K562 (cell line): ENCODE data around the gene TCF12. TPM values are rescaled to one million over a fixed set of nuclear protein-coding genes. Genes with fewer than 3 reads are reported as not detected.

ENCODE experiments used
- ATAC-seq: fragments of 200-7000 bp; cut with Tn5 transposase; 3 replicates; pipeline ENCODE4 v1.9.1; 2020; ENCODE audit warnings: moderate library complexity
- BruUV-seq: library from RNA; stranded (reverse); fragments of 400-500 nt; replicated peaks from 2 replicates; lab custom pipeline; 2021; lab: Mats Ljungman, UMichigan
- CTCF ChIA-PET: fragments of 300-600 bp; formaldehyde crosslinking; extraction: SDS; loops from one replicate; lab custom pipeline; 2021; ENCODE audit warnings: low intra/inter-chr PET ratio; lab: Yijun Ruan, JAX
- POLR2A ChIA-PET: fragments of 300-600, 350-650 bp; sonication (Branson Sonifier 250); formaldehyde crosslinking; extraction: SDS; loops from one replicate; lab custom pipeline; 2021; ENCODE audit warnings: antibody characterized with exemption, inconsistent platforms; lab: Yijun Ruan, JAX
- DNase-seq, 4 experiments: peaks; one replicate each; pipeline versions ENCODE4 v3.0.0 to v3.0.0-alpha.2; 2011 to 2018; ENCODE audit warnings: low spot score in 3 of 4, mixed read lengths in 3 of 4; ENCODE audit errors: extremely low read depth in 1 of 4
- FAIRE-seq: peaks from 2 replicates; lab custom pipeline; 2011; peaks lifted over from hg19 to GRCh38; lab: Jason Lieb, UNC
- H2AFZ ChIP-seq: 2 replicates; pipeline ENCODE4 v1.6.0; 2011; ENCODE audit warnings: low read depth, low read length, control low read depth, inconsistent platforms
- H3K27ac ChIP-seq: fragments of 200-600 bp; 3 replicates; pipeline ENCODE4 v1.8.0; 2011; ENCODE audit warnings: low read depth, mild to moderate bottlenecking, control low read depth, inconsistent platforms, low read length, moderate library complexity, mixed read lengths; ENCODE audit errors: extremely low read depth
- H3K27me3 ChIP-seq, 2 experiments: fragments of 300-600 bp in 1 of 2; 2 replicates in 1 of 2; 3 replicates in 1 of 2; pipeline versions ENCODE4 v1.6.0 to v1.8.0; 2011; ENCODE audit warnings: inconsistent platforms in 2 of 2, low read length in 2 of 2, mild to moderate bottlenecking in 1 of 2, mixed read lengths in 1 of 2, moderate library complexity in 1 of 2; ENCODE audit not compliant: control insufficient read depth in 2 of 2, insufficient read depth in 2 of 2
- H3K36me3 ChIP-seq: fragments of 300-600 bp; 3 replicates; pipeline ENCODE4 v1.8.0; 2011; ENCODE audit warnings: mild to moderate bottlenecking, low read length, inconsistent platforms; ENCODE audit not compliant: control insufficient read depth, insufficient read depth
- H3K4me1 ChIP-seq, 2 experiments: fragments of 200-600 bp in 1 of 2; replicated peaks in 1 of 2; 2 replicates in 1 of 2; 3 replicates in 1 of 2; pipeline versions ENCODE4 v1.5.1 to v1.8.0; 2011; ENCODE audit warnings: inconsistent platforms in 2 of 2, low read length in 2 of 2, mild to moderate bottlenecking in 1 of 2, mixed read lengths in 1 of 2, moderate library complexity in 1 of 2; ENCODE audit not compliant: control insufficient read depth in 2 of 2, insufficient read depth in 2 of 2
- H3K4me2 ChIP-seq: 2 replicates; pipeline ENCODE4 v1.6.1; 2011; ENCODE audit warnings: low read length, control low read depth, inconsistent platforms, mixed read lengths; ENCODE audit not compliant: insufficient read depth
- H3K4me3 ChIP-seq: fragments of 200-600 bp; sonication (generic), shearing (Covaris generic); 2 replicates; pipeline ENCODE4 v1.5.1; 2016; ENCODE audit warnings: control low read depth, inconsistent platforms
- H3K79me2 ChIP-seq: fragments of 200-600 bp; 3 replicates; pipeline ENCODE4 v1.8.0; 2011; ENCODE audit warnings: low read length, inconsistent platforms; ENCODE audit not compliant: control insufficient read depth, insufficient read depth
- H3K9ac ChIP-seq, 2 experiments: 2 replicates each; pipeline versions ENCODE4 v1.6.0 to v1.6.1; 2011; ENCODE audit warnings: low read depth in 2 of 2, low read length in 2 of 2, control low read depth in 1 of 2, inconsistent platforms in 1 of 2, mild to moderate bottlenecking in 1 of 2, mixed read lengths in 1 of 2; ENCODE audit not compliant: insufficient read depth in 1 of 2
- H3K9me1 ChIP-seq: one replicate; pipeline ENCODE4 v1.6.0; 2011; ENCODE audit warnings: inconsistent platforms, mild to moderate bottlenecking, low read length, moderate library complexity; ENCODE audit not compliant: control insufficient read depth, insufficient read depth
- H3K9me3 ChIP-seq: replicated peaks from 2 replicates; pipeline ENCODE4 v1.5.1; 2011; ENCODE audit warnings: low read depth, low read length, inconsistent platforms; ENCODE audit not compliant: control insufficient read depth, insufficient read depth
- H4K20me1 ChIP-seq: replicated peaks from 2 replicates; pipeline ENCODE4 v1.6.1; 2011; ENCODE audit warnings: low read length, inconsistent platforms, mixed read lengths; ENCODE audit not compliant: control insufficient read depth, insufficient read depth
- CAMTA2 ChIP-seq: fragments of 250-450 bp; sonication (Bioruptor Pico); conservative IDR thresholded peaks from 2 replicates; pipeline ENCODE4 v1.5.1; 2022
- ILF3 ChIP-seq: fragments of 450-650 bp; IDR thresholded peaks from 2 replicates; pipeline ENCODE4 v1.6.1; 2018; ENCODE audit warnings: antibody characterized with exemption, mild to moderate bottlenecking, moderate library complexity, borderline replicate concordance
- JUND ChIP-seq, 2 experiments: IDR thresholded peaks; 2 replicates in 1 of 2; 3 replicates in 1 of 2; pipeline ENCODE4 v1.6.1; 2011; ENCODE audit warnings: borderline replicate concordance in 2 of 2, low read depth in 2 of 2, low read length in 2 of 2, improper control_type of control experiment in 1 of 2, missing biosample characterization in 1 of 2, missing genetic modification characterization in 1 of 2, missing genetic modification reagents in 1 of 2
- MITF ChIP-seq: IDR thresholded peaks from 2 replicates; pipeline ENCODE4 v1.6.1; 2014; ENCODE audit warnings: antibody characterized with exemption
- NBN ChIP-seq: fragments of 450-650 bp; IDR thresholded peaks from 2 replicates; pipeline ENCODE4 v1.6.1; 2016; ENCODE audit warnings: low read depth, mild to moderate bottlenecking
- NFYB ChIP-seq: IDR thresholded peaks from 2 replicates; pipeline ENCODE4 v1.6.1; 2011; ENCODE audit warnings: mild to moderate bottlenecking, moderate library complexity; ENCODE audit not compliant: insufficient read length; ENCODE audit errors: extremely low read depth
- POLR2B ChIP-seq: fragments of 450-650 bp; IDR thresholded peaks from 2 replicates; pipeline ENCODE4 v1.6.1; 2018; ENCODE audit warnings: low read depth; ENCODE audit not compliant: partially characterized antibody
- TBL1XR1 ChIP-seq, 2 experiments: IDR thresholded peaks; 2 replicates each; pipeline ENCODE4 v1.6.1; 2012; ENCODE audit warnings: improper control_type of control experiment in 2 of 2, low read length in 2 of 2, mild to moderate bottlenecking in 1 of 2
- TFE3 ChIP-seq: fragments of 450-650 bp; formaldehyde crosslinking; IDR thresholded peaks from 2 replicates; pipeline ENCODE4 v1.4.0; 2020; ENCODE audit warnings: mild to moderate bottlenecking, mixed read lengths
- THRAP3 ChIP-seq: fragments of 450-650 bp; IDR thresholded peaks from 2 replicates; pipeline ENCODE4 v1.6.1; 2016; ENCODE audit warnings: mild to moderate bottlenecking, inconsistent platforms, borderline replicate concordance
- ZNF395 ChIP-seq: fragments of 200-800 bp; sonication (Bioruptor generic); IDR thresholded peaks from 2 replicates; pipeline ENCODE4 v1.6.1; 2017; ENCODE audit warnings: missing genetic modification characterization, missing compliant biosample characterization
- ZNF57 ChIP-seq: fragments of 450-650 bp; formaldehyde crosslinking; IDR thresholded peaks from 2 replicates; pipeline ENCODE4 v1.4.0; 2020; ENCODE audit warnings: mild to moderate bottlenecking, moderate library complexity
- WGBS: fragments of 100-300 bp; shearing (Covaris generic); methylation state at CpG from one replicate; pipeline ENCODE4 v1.1.6; 2016; ENCODE audit warnings: low coverage, mixed read lengths; ENCODE audit not compliant: insufficient coverage; ENCODE audit errors: missing lambda C conversion rate; 5-methylcytosine and 5-hydroxymethylcytosine counted together
- in situ Hi-C: fragments of 300-500 bp; cut with MboI; formaldehyde crosslinking; loops from 4 replicates; pipeline ENCODE4 v1.15.0; 2018; ENCODE audit warnings: inconsistent platforms, mixed read lengths
- intact Hi-C: fragments of 100-400 bp; cut with micrococcal nuclease; formaldehyde crosslinking; loops from 2 replicates; pipeline ENCODE4 v1.14.2; 2022
- polyA plus RNA-seq, 8 experiments: library from polyadenylated mRNA; depleted of rRNA in 4 of 8; stranded (reverse) in 5 of 8; unstranded in 3 of 8; fragments of >200 nt; fragmentation: Nextera tagmentation in 2 of 8; fragmentation: Illumina TruSeq in 1 of 8; extraction: Ambion mirVana in 2 of 8; extraction: Trizol in 1 of 8; gene quantifications; 2 replicates each; pipeline versions ENCODE4 v1.2.1 to v1.2.3, GENCODE V29; 2011 to 2014; ENCODE audit warnings: inconsistent platforms in 1 of 8, missing spikeins in 1 of 8
- total RNA-seq, 7 experiments: library from RNA; depleted of rRNA in 6 of 7; stranded (reverse); fragments of >200 nt in 6 of 7; fragmentation: Illumina TruSeq in 2 of 7; extraction: Trizol in 2 of 7; gene quantifications; 2 replicates each; pipeline versions ENCODE4 v1.2.1 to v1.2.3, GENCODE V29; 2011 to 2021; ENCODE audit warnings: low replicate concordance in 1 of 7

TCF12 gene
- total and polyA plus RNA-seq, 9 of the 15 experiments (the other 6 are each of a cell fraction or from before 2014, with no cell fraction given): 10.5 to 132 (median 52.9) TPM

GRCh38 chr15:57198654-57199291, 280.3 kb downstream of the TCF12 start (continued):
- no peak for TF ChIP-seq MITF
- no peak for TF ChIP-seq CAMTA2 (CRISPR knock-in tag)
- no peak for TF ChIP-seq ZNF395 (CRISPR knock-in tag)
- TF ChIP-seq ILF3: no peak

- DNase-seq: no peak
- ChIA-PET POLR2A (interaction anchor here (1.0 kb wide), 1 partner anchor 11 kb away, joined by 3 read pairs; no protein-coding TSS in a partner anchor), CTCF (no interaction called here)
- no peaks in the 10 kb centered on the region for H4K20me1 ChIP-seq
- H3K9me1 ChIP-seq: no peaks in the 10 kb centered on the region
- H3K9ac ChIP-seq: no peak overlapping the region
- ATAC-seq: no peak
- BruUV-seq: no TSS peak
- H3K4me3 ChIP-seq: no peak overlapping the region
- H3K79me2 ChIP-seq: no peaks in the 10 kb centered on the region
- H3K9me3 ChIP-seq: no peaks in the 10 kb centered on the region
- intact Hi-C loops: no loop called here
- H2AFZ ChIP-seq: no peak overlapping the region
- no peaks in the 10 kb centered on the region for H3K4me1 ChIP-seq
- no peak overlapping the region for H3K4me2 ChIP-seq
- H3K27ac ChIP-seq: no peak overlapping the region
- H3K36me3 ChIP-seq: peaks cover 13% of the 10 kb centered on the region; the same call in 2 of the 3 replicates
- FAIRE-seq: no peak
- in situ Hi-C loops: no loop called here
- no peak for TF ChIP-seq TFE3 (CRISPR knock-in tag)
- no peak for TF ChIP-seq NFYB
- no peak for TF ChIP-seq JUND (IDR thresholded peaks at IDR 0.05; ENCODE audit: borderline replicate concordance, low read depth, low read length)
- no peak for TF ChIP-seq JUND (tag; IDR thresholded peaks at IDR 0.05; ENCODE audit: borderline replicate concordance, low read depth, low read length)
- TF ChIP-seq NBN: no peak
- TF ChIP-seq TBL1XR1 (IDR thresholded peaks at IDR 0.05; ENCODE audit: low read length in 2 of 2): no peak
- no peak for TF ChIP-seq POLR2B
- TF ChIP-seq ZNF57: no peak
- TF ChIP-seq THRAP3: no peak
- WGBS: 65% methylated on average over 2 of the region's 2 CpGs
- H3K27me3 ChIP-seq: no peaks in the 10 kb centered on the region
These were observed 283.1 kb downstream of the TCF12 start for GRCh38 chr15:57201578-57201977.
